ENCODE data around the gene FDXACB1. TPM values are rescaled to one million over a fixed set of nuclear protein-coding genes. Genes with fewer than 3 reads are reported as not detected.
"Not testable (repeated sequence)": the region's sequence is repeated elsewhere in the genome, so short reads cannot be mapped to it uniquely, and the experiment has no call there.

FDXACB1 gene
- total RNA-seq, 4 donors from 2014 or later, result 3.5 to 5.6 (median 3.9) TPM

DNA sequence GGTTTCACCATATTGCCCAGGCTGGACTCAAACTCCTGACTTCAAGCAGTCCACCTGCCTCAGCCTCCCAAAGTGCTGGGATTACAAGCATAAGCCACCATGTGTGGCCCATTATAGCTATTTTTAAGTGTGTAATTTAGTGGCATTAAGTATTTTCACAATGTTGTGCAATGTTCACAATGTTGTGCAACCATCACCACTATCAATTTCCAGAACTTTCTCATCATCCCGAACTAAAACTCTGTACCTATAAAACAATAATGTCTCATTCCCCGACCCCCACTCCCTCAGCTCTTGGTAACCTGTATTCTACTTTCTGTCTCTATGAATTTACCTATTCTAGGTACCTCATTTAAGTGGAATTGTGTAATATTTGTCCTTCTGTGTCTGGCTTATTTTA is 7.9 kb upstream of the FDXACB1 start:
- H3K27me3 ChIP-seq, result no peaks in the 10 kb centered on the region
- no peak for DNase-seq (ENCODE audit: low spot score in 2 of 2)
- H3K4me1 ChIP-seq, result no peaks in the 10 kb centered on the region
- TF ChIP-seq EP300 (IDR thresholded peaks at IDR 0.05) (no peak), POLR2AphosphoS5 (IDR thresholded peaks at IDR 0.05) (no peak), POLR2A (IDR thresholded peaks at IDR 0.05) (no peak)
- TF ChIP-seq, protein P1, sequence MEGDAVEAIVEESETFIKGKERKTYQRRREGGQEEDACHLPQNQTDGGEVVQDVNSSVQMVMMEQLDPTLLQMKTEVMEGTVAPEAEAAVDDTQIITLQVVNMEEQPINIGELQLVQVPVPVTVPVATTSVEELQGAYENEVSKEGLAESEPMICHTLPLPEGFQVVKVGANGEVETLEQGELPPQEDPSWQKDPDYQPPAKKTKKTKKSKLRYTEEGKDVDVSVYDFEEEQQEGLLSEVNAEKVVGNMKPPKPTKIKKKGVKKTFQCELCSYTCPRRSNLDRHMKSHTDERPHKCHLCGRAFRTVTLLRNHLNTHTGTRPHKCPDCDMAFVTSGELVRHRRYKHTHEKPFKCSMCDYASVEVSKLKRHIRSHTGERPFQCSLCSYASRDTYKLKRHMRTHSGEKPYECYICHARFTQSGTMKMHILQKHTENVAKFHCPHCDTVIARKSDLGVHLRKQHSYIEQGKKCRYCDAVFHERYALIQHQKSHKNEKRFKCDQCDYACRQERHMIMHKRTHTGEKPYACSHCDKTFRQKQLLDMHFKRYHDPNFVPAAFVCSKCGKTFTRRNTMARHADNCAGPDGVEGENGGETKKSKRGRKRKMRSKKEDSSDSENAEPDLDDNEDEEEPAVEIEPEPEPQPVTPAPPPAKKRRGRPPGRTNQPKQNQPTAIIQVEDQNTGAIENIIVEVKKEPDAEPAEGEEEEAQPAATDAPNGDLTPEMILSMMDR (IDR thresholded peaks at IDR 0.05), result no peak
- H3K36me3 ChIP-seq, result peaks cover 3% of the 10 kb centered on the region
- no peak overlapping the region for H3K4me3 ChIP-seq
- WGBS, result 88% methylated on average over 2 of the region's 2 CpGs
- no peak overlapping the region for H3K27ac ChIP-seq
- no peaks in the 10 kb centered on the region for H3K9me3 ChIP-seq

GRCh38 chr11:111886032-111886431 is 7.1 kb upstream of the FDXACB1 start:
- H3K4me1 ChIP-seq, result no peaks in the 10 kb centered on the region
- DNase-seq (ENCODE audit: low spot score in 2 of 2), result no peak
- no peaks in the 10 kb centered on the region for H3K9me3 ChIP-seq
- WGBS, result 68% methylated on average over 4 of the region's 4 CpGs
- TF ChIP-seq, protein P1 (IDR thresholded peaks at IDR 0.05), result no peak
- no peak for TF ChIP-seq POLR2A (IDR thresholded peaks at IDR 0.05)
- TF ChIP-seq POLR2AphosphoS5 (IDR thresholded peaks at IDR 0.05), result no peak
- TF ChIP-seq EP300 (IDR thresholded peaks at IDR 0.05), result no peak
- H3K27ac ChIP-seq, result no peak overlapping the region
- H3K27me3 ChIP-seq, result no peaks in the 10 kb centered on the region
- H3K36me3 ChIP-seq, result peaks cover 3% of the 10 kb centered on the region
- H3K4me3 ChIP-seq, result no peak overlapping the region

DNA sequence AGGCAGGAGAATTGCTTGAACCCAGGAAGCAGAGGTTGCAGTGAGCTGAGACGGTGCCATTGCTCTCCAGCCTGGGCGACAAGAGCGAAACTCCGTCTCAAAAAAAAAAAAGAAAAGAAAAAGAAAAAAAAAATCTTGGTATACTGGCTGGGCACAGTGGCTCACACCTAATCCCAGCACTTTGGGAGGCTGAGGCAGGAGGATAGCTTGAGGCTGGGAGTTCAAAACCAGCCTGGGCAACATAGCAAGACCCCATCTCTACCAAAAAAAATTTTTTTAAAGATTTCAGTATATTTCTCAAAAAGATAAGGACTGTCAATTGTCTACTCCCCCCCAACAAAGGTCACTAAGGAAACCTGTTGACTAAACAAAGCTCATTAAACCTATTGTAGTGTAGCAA is 6.1 kb upstream of the FDXACB1 start:
- H3K36me3 ChIP-seq; DNase-seq (ENCODE audit: low spot score in 2 of 2); H3K27ac ChIP-seq; H3K4me3 ChIP-seq; H3K9me3 ChIP-seq; H3K4me1 ChIP-seq; H3K27me3 ChIP-seq: not testable (repeated sequence)
- WGBS, result 92% methylated on average over 4 of the region's 4 CpGs

DNA sequence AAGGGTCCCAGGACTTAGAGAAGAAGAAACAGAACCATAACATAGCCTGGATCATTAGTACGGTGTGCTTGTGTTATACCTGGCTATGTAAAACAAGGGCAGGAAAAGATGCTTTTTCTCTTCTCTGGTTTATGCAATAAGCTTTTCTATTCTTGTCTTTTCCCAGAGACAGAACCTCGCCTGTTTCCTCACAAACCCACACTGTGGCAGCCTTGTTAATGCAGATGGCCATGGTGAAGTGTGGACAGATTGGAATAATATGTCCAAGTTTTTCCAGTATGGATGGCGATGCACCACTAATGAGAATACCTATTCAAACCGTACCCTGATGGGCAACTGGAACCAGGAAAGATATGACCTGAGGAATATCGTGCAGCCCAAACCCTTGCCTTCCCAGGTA is 3.2 kb upstream of the FDXACB1 start:
- H3K27ac ChIP-seq, result no peak overlapping the region
- TF ChIP-seq, protein P1 (IDR thresholded peaks at IDR 0.05), result no peak
- no peak for TF ChIP-seq POLR2AphosphoS5 (IDR thresholded peaks at IDR 0.05)
- no peak for TF ChIP-seq POLR2A (IDR thresholded peaks at IDR 0.05)
- no peak for TF ChIP-seq EP300 (IDR thresholded peaks at IDR 0.05)
- no peaks in the 10 kb centered on the region for H3K9me3 ChIP-seq
- peaks cover 20% of the 10 kb centered on the region for H3K4me1 ChIP-seq
- H3K27me3 ChIP-seq, result no peaks in the 10 kb centered on the region
- peaks cover 3% of the 10 kb centered on the region for H3K36me3 ChIP-seq
- no peak overlapping the region for H3K4me3 ChIP-seq
- WGBS, result 92% methylated on average over 5 of the region's 5 CpGs
- no peak for DNase-seq (ENCODE audit: low spot score in 2 of 2)

DNA sequence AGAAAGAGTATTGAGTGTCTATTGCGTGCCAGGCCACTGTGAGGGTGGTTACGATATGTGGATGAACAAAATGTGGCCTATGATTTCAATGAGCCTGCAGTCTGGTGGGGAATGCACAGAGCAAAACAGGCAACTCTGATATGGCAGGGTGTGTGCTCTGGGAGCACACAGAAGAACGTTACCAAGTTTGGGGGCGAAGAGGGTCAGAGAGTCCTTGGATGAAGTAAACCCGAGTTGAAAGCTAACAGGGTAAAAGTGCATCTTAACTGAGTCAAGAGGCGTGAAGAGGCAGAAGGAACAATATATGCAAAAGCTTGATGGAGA is 634 bp upstream of the FDXACB1 start:
- TF ChIP-seq, protein P1 (IDR thresholded peaks at IDR 0.05), result no peak
- TF ChIP-seq POLR2A (IDR thresholded peaks at IDR 0.05) (no peak), EP300 (IDR thresholded peaks at IDR 0.05) (no peak), POLR2AphosphoS5 (IDR thresholded peaks at IDR 0.05) (no peak)
- no peak for DNase-seq (ENCODE audit: low spot score in 2 of 2)
- Histone ChIP-seq H3K4me1 (peaks cover 20% of the 10 kb centered on the region), H3K4me3 (peak overlapping the region; percentile 77), H3K27ac (peak overlapping the region; percentile 94), H3K27me3 (no peaks in the 10 kb centered on the region), H3K36me3 (peaks cover 3% of the 10 kb centered on the region), H3K9me3 (no peaks in the 10 kb centered on the region)
- WGBS, result 47% methylated on average over 6 of the region's 6 CpGs

DNA sequence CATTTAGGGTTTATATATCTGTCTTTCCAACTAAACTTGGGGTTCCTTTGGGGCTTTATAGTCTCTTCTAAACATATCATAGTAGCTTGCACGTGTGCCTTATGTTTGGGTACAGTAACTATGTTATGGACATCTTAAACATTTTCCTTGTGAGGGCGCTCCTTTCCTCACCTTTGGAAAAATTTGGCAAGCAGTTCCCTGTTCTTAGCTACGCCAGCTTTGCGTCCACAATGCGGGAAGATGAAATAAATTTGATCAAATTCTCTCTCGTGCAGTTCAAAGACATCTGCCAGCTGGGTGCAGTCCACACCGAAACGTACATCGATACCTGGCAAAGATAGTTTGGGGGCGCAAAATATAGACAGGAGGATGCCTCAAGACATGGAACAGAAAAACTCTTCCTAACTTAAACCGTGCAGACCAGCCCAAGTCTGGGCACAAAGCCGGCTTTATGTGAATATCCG is 548 bp downstream of the FDXACB1 start:
- WGBS, result under 1% methylated on average over 13 of the region's 13 CpGs
- H3K27ac ChIP-seq, result peak overlapping the region; percentile 94
- no peaks in the 10 kb centered on the region for H3K9me3 ChIP-seq
- H3K4me3 ChIP-seq, result peak overlapping the region; percentile 77
- DNase-seq (ENCODE audit: low spot score in 2 of 2), result no peak
- peaks cover 2% of the 10 kb centered on the region for H3K36me3 ChIP-seq
- peaks cover 20% of the 10 kb centered on the region for H3K4me1 ChIP-seq
- no peaks in the 10 kb centered on the region for H3K27me3 ChIP-seq
- TF ChIP-seq, protein P1 (IDR thresholded peaks at IDR 0.05), result no peak
- TF ChIP-seq POLR2A (IDR thresholded peaks at IDR 0.05) (no peak), POLR2AphosphoS5 (IDR thresholded peaks at IDR 0.05) (no peak), EP300 (IDR thresholded peaks at IDR 0.05) (no peak)

Data from suprapubic skin (tissue), 4 donors.